ENCODE measurements around the gene RAB20.

RAB20 gene

GRCh38 chr13:110485604-110486003, 75.9 kb downstream of the RAB20 start:
- no peak for TF ChIP-seq YY1 (IDR thresholded peaks at IDR 0.05; ENCODE audit: low read depth)
- TF ChIP-seq TEAD4 (IDR thresholded peaks at IDR 0.05): peak; percentile 91

GRCh38 chr13:110484290-110485048, 77.1 kb downstream of the RAB20 start:
- TF ChIP-seq CREB1 (IDR thresholded peaks at IDR 0.05; ENCODE audit: low read depth) (no peak), EP300 (IDR thresholded peaks at IDR 0.05; ENCODE audit: borderline replicate concordance) (no peak), FOXM1 (IDR thresholded peaks at IDR 0.05; ENCODE audit: borderline replicate concordance, low read depth) (no peak), ZBTB7A (IDR thresholded peaks at IDR 0.05; ENCODE audit: low read depth) (no peak), TCF12 (IDR thresholded peaks at IDR 0.05; ENCODE audit: low read depth) (no peak), TAF1 (IDR thresholded peaks at IDR 0.05; ENCODE audit: low read depth) (no peak), RAD21 (IDR thresholded peaks at IDR 0.05; ENCODE audit: low read depth) (no peak), TEAD4 (IDR thresholded peaks at IDR 0.05) (no peak), EGR1 (IDR thresholded peaks at IDR 0.05) (no peak), YY1 (IDR thresholded peaks at IDR 0.05; ENCODE audit: low read depth) (no peak), REST (IDR thresholded peaks at IDR 0.05; ENCODE audit: low read depth) (no peak), CEBPB (IDR thresholded peaks at IDR 0.05) (no peak), NFIC (IDR thresholded peaks at IDR 0.05) (no peak)
- TF ChIP-seq, protein P1, sequence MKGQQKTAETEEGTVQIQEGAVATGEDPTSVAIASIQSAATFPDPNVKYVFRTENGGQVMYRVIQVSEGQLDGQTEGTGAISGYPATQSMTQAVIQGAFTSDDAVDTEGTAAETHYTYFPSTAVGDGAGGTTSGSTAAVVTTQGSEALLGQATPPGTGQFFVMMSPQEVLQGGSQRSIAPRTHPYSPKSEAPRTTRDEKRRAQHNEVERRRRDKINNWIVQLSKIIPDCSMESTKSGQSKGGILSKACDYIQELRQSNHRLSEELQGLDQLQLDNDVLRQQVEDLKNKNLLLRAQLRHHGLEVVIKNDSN (IDR thresholded peaks at IDR 0.05): no peak
- TF ChIP-seq, protein P2, sequence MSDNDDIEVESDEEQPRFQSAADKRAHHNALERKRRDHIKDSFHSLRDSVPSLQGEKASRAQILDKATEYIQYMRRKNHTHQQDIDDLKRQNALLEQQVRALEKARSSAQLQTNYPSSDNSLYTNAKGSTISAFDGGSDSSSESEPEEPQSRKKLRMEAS (IDR thresholded peaks at IDR 0.05): no peak

DNA sequence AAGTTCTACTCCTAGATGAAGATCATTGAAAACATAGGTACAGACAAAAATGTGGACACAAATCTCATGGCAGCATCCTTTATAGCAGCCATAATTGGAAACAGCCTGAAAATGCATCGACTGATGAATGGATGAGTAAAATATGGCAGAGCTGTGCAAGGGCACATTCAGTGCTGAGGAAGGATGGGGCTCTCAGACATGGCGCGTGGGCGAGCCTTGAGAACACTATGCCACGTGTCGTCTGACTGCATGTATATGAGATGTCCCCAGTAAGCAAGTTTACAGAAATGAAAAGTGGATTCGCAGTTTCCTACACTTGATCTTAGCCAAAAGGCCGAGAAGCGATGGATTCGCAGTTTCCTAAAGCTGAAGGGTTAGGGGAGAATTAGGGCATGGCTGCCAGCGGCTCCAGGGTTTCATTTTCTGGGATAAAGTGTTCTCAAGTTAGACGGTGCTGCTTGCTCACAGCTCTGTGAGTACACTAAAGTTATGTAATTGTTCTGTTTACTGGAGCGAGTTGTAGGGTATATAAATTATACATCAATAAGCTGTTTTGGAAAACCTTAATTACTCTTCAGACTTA, 78.0 kb downstream of the RAB20 start:
- TF ChIP-seq CREB1 (IDR thresholded peaks at IDR 0.05; ENCODE audit: low read depth) (no peak), REST (IDR thresholded peaks at IDR 0.05; ENCODE audit: low read depth) (no peak), TCF12 (IDR thresholded peaks at IDR 0.05; ENCODE audit: low read depth) (no peak), FOXM1 (IDR thresholded peaks at IDR 0.05; ENCODE audit: borderline replicate concordance, low read depth) (no peak), CEBPB (IDR thresholded peaks at IDR 0.05) (no peak), TEAD4 (IDR thresholded peaks at IDR 0.05) (no peak), EP300 (IDR thresholded peaks at IDR 0.05; ENCODE audit: borderline replicate concordance) (no peak), ZBTB7A (IDR thresholded peaks at IDR 0.05; ENCODE audit: low read depth) (no peak), TAF1 (IDR thresholded peaks at IDR 0.05; ENCODE audit: low read depth) (no peak)
- TF ChIP-seq, protein P2 (IDR thresholded peaks at IDR 0.05): no peak

GRCh38 chr13:110480161-110480560, 81.4 kb downstream of the RAB20 start:
- TF ChIP-seq, protein P1 (IDR thresholded peaks at IDR 0.05): no peak
- no peak for TF ChIP-seq EGR1 (IDR thresholded peaks at IDR 0.05)
- TF ChIP-seq NFIC (IDR thresholded peaks at IDR 0.05): no peak
- TF ChIP-seq ZBTB7A (IDR thresholded peaks at IDR 0.05; ENCODE audit: low read depth): no peak
- no peak for TF ChIP-seq YY1 (IDR thresholded peaks at IDR 0.05; ENCODE audit: low read depth)
- TF ChIP-seq TCF12 (IDR thresholded peaks at IDR 0.05; ENCODE audit: low read depth): no peak
- TF ChIP-seq CEBPB (IDR thresholded peaks at IDR 0.05): no peak
- TF ChIP-seq EP300 (IDR thresholded peaks at IDR 0.05; ENCODE audit: borderline replicate concordance): no peak
- TF ChIP-seq REST (IDR thresholded peaks at IDR 0.05; ENCODE audit: low read depth): no peak
- no peak for TF ChIP-seq FOXM1 (IDR thresholded peaks at IDR 0.05; ENCODE audit: borderline replicate concordance, low read depth)
- TF ChIP-seq RAD21 (IDR thresholded peaks at IDR 0.05; ENCODE audit: low read depth): no peak
- no peak for TF ChIP-seq TEAD4 (IDR thresholded peaks at IDR 0.05)
- no peak for TF ChIP-seq TAF1 (IDR thresholded peaks at IDR 0.05; ENCODE audit: low read depth)
- TF ChIP-seq, protein P2 (IDR thresholded peaks at IDR 0.05): no peak
- no peak for TF ChIP-seq CREB1 (IDR thresholded peaks at IDR 0.05; ENCODE audit: low read depth)

Data from Ishikawa (cell line).